HEK293 (cell line): Measurements from ENCODE around the gene CCDC7.
"Not testable (repeated sequence)": the region's sequence is repeated elsewhere in the genome, so short reads cannot be mapped to it uniquely, and the experiment has no call there.

Experiments used
- CTCF ChIA-PET: fragments of 350-600 bp; formaldehyde crosslinking; extraction: SDS; loops from one replicate; lab custom pipeline; 2021; ENCODE audit warnings: antibody characterized with exemption; lab: Yijun Ruan, JAX
- POLR2A ChIA-PET: fragments of 300-600 bp; formaldehyde crosslinking; extraction: SDS; loops from one replicate; lab custom pipeline; 2020; ENCODE audit warnings: antibody characterized with exemption, inconsistent platforms; lab: Yijun Ruan, JAX
- H3K27ac ChIP-seq: fragments of 200-500 bp; sonication (Bioruptor generic); 2 replicates; pipeline ENCODE4 v1.5.1; 2014; ENCODE audit warnings: low read depth, low read length, control low read depth, inconsistent platforms; ENCODE audit errors: extremely low read depth
- H3K36me3 ChIP-seq, 2 experiments: fragments of 200-500 bp in 1 of 2; sonication (Bioruptor generic) in 1 of 2; 1 replicate in 1 of 2; 2 replicates in 1 of 2; pipeline ENCODE4 v1.5.1; 2014 to 2017; ENCODE audit warnings: inconsistent platforms in 2 of 2, low read length in 2 of 2; ENCODE audit not compliant: control insufficient read depth in 2 of 2, insufficient read depth in 1 of 2
- H3K4me1 ChIP-seq: fragments of 200-500 bp; sonication (Bioruptor generic); 2 replicates; pipeline ENCODE4 v1.5.1; 2014; ENCODE audit warnings: mild to moderate bottlenecking, low read length, inconsistent platforms; ENCODE audit not compliant: control insufficient read depth, insufficient read depth
- H3K4me3 ChIP-seq: 2 replicates; pipeline ENCODE4 v1.5.1; 2011; ENCODE audit warnings: low read depth, mild to moderate bottlenecking, control low read depth, low read length, moderate library complexity
- H3K9me3 ChIP-seq: fragments of 200-500 bp; sonication (Bioruptor generic); 2 replicates; pipeline ENCODE4 v1.5.1; 2014; ENCODE audit warnings: low read depth, low read length, inconsistent platforms; ENCODE audit not compliant: control insufficient read depth, insufficient read depth
- GLIS2 ChIP-seq: fragments of 450-650 bp; formaldehyde crosslinking; IDR thresholded peaks from 2 replicates; pipeline ENCODE4 v1.5.1; 2016; ENCODE audit warnings: missing biosample characterization, missing genetic modification characterization
- MEIS1 ChIP-seq: sonication (generic); formaldehyde crosslinking; IDR thresholded peaks from 2 replicates; pipeline ENCODE4 v1.8.1; 2022; ENCODE audit warnings: missing genetic modification reagents, mild to moderate bottlenecking, borderline replicate concordance
- SP7 ChIP-seq: fragments of 450-650 bp; formaldehyde crosslinking; IDR thresholded peaks from 2 replicates; pipeline ENCODE4 v1.5.1; 2016; ENCODE audit warnings: missing biosample characterization, missing genetic modification characterization
- ZBTB11 ChIP-seq: fragments of 450-650 bp; formaldehyde crosslinking; conservative IDR thresholded peaks from 2 replicates; pipeline ENCODE4 v1.5.1; 2016; ENCODE audit warnings: low read depth, missing biosample characterization, missing genetic modification characterization
- ZBTB7A ChIP-seq: fragments of 450-650 bp; formaldehyde crosslinking; IDR thresholded peaks from 2 replicates; pipeline ENCODE4 v1.5.1; 2016; ENCODE audit warnings: low read depth, missing biosample characterization, missing genetic modification characterization
- ZIC2 ChIP-seq: fragments of 450-650 bp; formaldehyde crosslinking; IDR thresholded peaks from 2 replicates; pipeline ENCODE4 v1.5.1; 2016; ENCODE audit warnings: missing biosample characterization, missing genetic modification characterization
- ZNF146 ChIP-seq: fragments of 450-650 bp; formaldehyde crosslinking; IDR thresholded peaks from 2 replicates; pipeline ENCODE4 v1.5.1; 2016; ENCODE audit warnings: missing biosample characterization, missing genetic modification characterization
- ZNF174 ChIP-seq: fragments of 450-650 bp; formaldehyde crosslinking; IDR thresholded peaks from 2 replicates; pipeline ENCODE4 v1.5.0; 2017; ENCODE audit warnings: missing biosample characterization, mild to moderate bottlenecking, missing genetic modification characterization
- ZNF175 ChIP-seq: fragments of 450-650 bp; formaldehyde crosslinking; IDR thresholded peaks from 2 replicates; pipeline ENCODE4 v1.5.1; 2016; ENCODE audit warnings: missing biosample characterization, missing genetic modification characterization
- ZNF280D ChIP-seq: fragments of 450-650 bp; formaldehyde crosslinking; IDR thresholded peaks from 2 replicates; pipeline ENCODE4 v1.5.1; 2016; ENCODE audit warnings: missing biosample characterization, missing genetic modification characterization
- ZNF37A ChIP-seq: fragments of 450-650 bp; IDR thresholded peaks from 2 replicates; pipeline ENCODE4 v1.5.1; 2018; ENCODE audit warnings: missing biosample characterization, missing genetic modification characterization
- ZNF518A ChIP-seq: fragments of 450-650 bp; formaldehyde crosslinking; conservative IDR thresholded peaks from 2 replicates; pipeline ENCODE4 v1.5.1; 2016; ENCODE audit warnings: low read depth, missing biosample characterization, missing genetic modification characterization
- ZNF571 ChIP-seq: fragments of 450-650 bp; formaldehyde crosslinking; IDR thresholded peaks from 2 replicates; pipeline ENCODE4 v1.5.0; 2017; ENCODE audit warnings: missing biosample characterization, missing genetic modification characterization
- ZNF624 ChIP-seq: fragments of 450-650 bp; formaldehyde crosslinking; IDR thresholded peaks from 2 replicates; pipeline ENCODE4 v1.5.1; 2017; ENCODE audit warnings: missing biosample characterization, missing genetic modification characterization
- ZNF660 ChIP-seq: fragments of 450-650 bp; IDR thresholded peaks from 2 replicates; pipeline ENCODE4 v1.5.1; 2018; ENCODE audit warnings: missing biosample characterization, mild to moderate bottlenecking, missing genetic modification characterization
- ZNF664 ChIP-seq: fragments of 450-650 bp; formaldehyde crosslinking; IDR thresholded peaks from 2 replicates; pipeline ENCODE4 v1.5.1; 2016; ENCODE audit warnings: missing biosample characterization, missing genetic modification characterization
- ZNF843 ChIP-seq: fragments of 450-650 bp; formaldehyde crosslinking; IDR thresholded peaks from 2 replicates; pipeline ENCODE4 v1.5.1; 2016; ENCODE audit warnings: missing biosample characterization, missing genetic modification characterization

The CCDC7 gene

GRCh38 chr10:32494562-32494961, 48.6 kb downstream of the CCDC7 start:
- CTCF ChIA-PET, H3K9me3 ChIP-seq, H3K36me3 ChIP-seq, POLR2A ChIA-PET, H3K4me1 ChIP-seq, H3K4me3 ChIP-seq, H3K27ac ChIP-seq: not testable (repeated sequence)
- TF ChIP-seq ZNF146 (tag by site-specific recombination) = peak; percentile 50; the same call in 1 of the 2 replicates
- peak; percentile 65; the same call in 1 of the 2 replicates for TF ChIP-seq ZNF280D (tag by site-specific recombination)

GRCh38 chr10:32500136-32500535, 54.2 kb downstream of the CCDC7 start:
- H3K4me1 ChIP-seq, H3K9me3 ChIP-seq, CTCF ChIA-PET, H3K4me3 ChIP-seq, H3K36me3 ChIP-seq, POLR2A ChIA-PET, H3K27ac ChIP-seq: not testable (repeated sequence)

GRCh38 chr10:32501906-32502305, 56.0 kb downstream of the CCDC7 start:
- POLR2A ChIA-PET = no interaction called here
- Histone ChIP-seq H3K36me3 (no peaks in the 10 kb centered on the region), H3K4me1 (no peaks in the 10 kb centered on the region), H3K4me3 (no peak overlapping the region)
- TF ChIP-seq ZNF571 (tag by site-specific recombination) (no peak), ZNF37A (tag by site-specific recombination) (no peak), ZNF518A (tag by site-specific recombination) (no peak), ZNF624 (no peak), MEIS1 (CRISPR knock-in tag) (no peak), SP7 (no peak), GLIS2 (tag by site-specific recombination) (no peak), ZBTB7A (tag by site-specific recombination) (no peak), ZIC2 (tag by site-specific recombination) (no peak), ZNF664 (tag by site-specific recombination) (no peak), ZNF175 (tag by site-specific recombination) (no peak), ZNF843 (tag by site-specific recombination) (no peak), ZNF174 (tag by site-specific recombination) (no peak), ZBTB11 (tag by site-specific recombination) (no peak), ZNF660 (tag by site-specific recombination) (no peak)
- TF ChIP-seq, all 188 proteins: peak for 0
- Histone ChIP-seq H3K27ac (no peak overlapping the region), H3K9me3 (no peaks in the 10 kb centered on the region)
- CTCF ChIA-PET = no interaction called here

GRCh38 chr10:32505762-32506420, 60.0 kb downstream of the CCDC7 start:
- H3K4me1 ChIP-seq, POLR2A ChIA-PET: not testable (repeated sequence)

More at GRCh38 chr10:32505762-32506420, 60.0 kb downstream of the CCDC7 start:
- CTCF ChIA-PET, H3K27ac ChIP-seq, H3K36me3 ChIP-seq, H3K4me3 ChIP-seq, H3K9me3 ChIP-seq: not testable (repeated sequence)
